Right kidney (tissue), 1 donor: ENCODE data around the gene C3orf22.
A peak's percentile ranks its signal among the peaks of the same experiment; 100 is the strongest.

Experiments
- DNase-seq: peaks from one replicate; pipeline ENCODE4 v3.0.0-alpha.2; 2016

C3orf22 gene

GRCh38 chr3:126527006-126527405 is 31.7 kb downstream of the C3orf22 start:
- DNase-seq = no peak

GRCh38 chr3:126526668-126527005 is 32.1 kb downstream of the C3orf22 start:
- DNase-seq = no peak

GRCh38 chr3:126525853-126526667 is 32.7 kb downstream of the C3orf22 start:
- no peak for DNase-seq

GRCh38 chr3:126525091-126525852 is 33.5 kb downstream of the C3orf22 start:
- DNase-seq = no peak

GRCh38 chr3:126524429-126524988 is 34.2 kb downstream of the C3orf22 start:
- no peak for DNase-seq

- peak; percentile 72 for DNase-seq
Measured at GRCh38 chr3:126523745-126524428, 34.8 kb downstream of the C3orf22 start, which contains the start of gene CHST13. CHST13 (plus strand) TSS chr3:126524155; CDS start chr3:126524333, 178 bp downstream.

- peak; percentile 61 for DNase-seq
Measured at GRCh38 chr3:126522363-126522788, 36.4 kb downstream of the C3orf22 start.

- DNase-seq = no peak
Measured at GRCh38 chr3:126521122-126521891, 37.4 kb downstream of the C3orf22 start.

- no peak for DNase-seq
Measured at GRCh38 chr3:126519506-126520455, 39.0 kb downstream of the C3orf22 start.

- no peak for DNase-seq
Measured at GRCh38 chr3:126518779-126519177, 40.0 kb downstream of the C3orf22 start.

- DNase-seq = no peak
Measured at GRCh38 chr3:126517986-126518778, 40.5 kb downstream of the C3orf22 start.

GRCh38 chr3:126517291-126517951 is 41.3 kb downstream of the C3orf22 start, which contains the start of gene UROC1:
UROC1 (minus strand) TSS chr3:126517773; CDS start chr3:126517719, 54 bp downstream.
- DNase-seq = no peak

- no peak for DNase-seq
Measured at GRCh38 chr3:126516936-126517290, 41.8 kb downstream of the C3orf22 start.

- no peak for DNase-seq
Measured at GRCh38 chr3:126516152-126516935, 42.4 kb downstream of the C3orf22 start.

- no peak for DNase-seq
Measured at GRCh38 chr3:126515066-126515706, 43.5 kb downstream of the C3orf22 start.

GRCh38 chr3:126514161-126514560 is 44.6 kb downstream of the C3orf22 start:
- DNase-seq = no peak

- no peak for DNase-seq
Measured at GRCh38 chr3:126512916-126513650, 45.6 kb downstream of the C3orf22 start.
